PC-3 (cell line): ENCODE measurements around the gene HDGFL2. TPM values are rescaled to one million over a fixed set of nuclear protein-coding genes. Genes with fewer than 3 reads are reported as not detected.
A peak's percentile ranks its signal among the peaks of the same experiment; 100 is the strongest.

ENCODE experiments used
- ATAC-seq: fragments of 200-7000 bp; cut with Tn5 transposase; 2 replicates; pipeline ENCODE4 v1.9.1; 2020; ENCODE audit warnings: mild to moderate bottlenecking, moderate library complexity
- BruUV-seq: library from RNA; stranded (reverse); fragments of 400-500 nt; replicated peaks from 2 replicates; lab custom pipeline; 2021; lab: Mats Ljungman, UMichigan
- CTCF ChIA-PET: fragments of 300-600 bp; sonication (Branson Sonifier 250); formaldehyde crosslinking; loops from one replicate; lab custom pipeline; 2022; ENCODE audit warnings: antibody characterized with exemption; lab: Charles Lee
- POLR2A ChIA-PET: fragments of 300-600 bp; sonication (Branson Sonifier 250); formaldehyde crosslinking; loops from one replicate; lab custom pipeline; 2022; ENCODE audit warnings: antibody characterized with exemption; ENCODE audit not compliant: unreplicated experiment; lab: Charles Lee
- DNase-seq: peaks from one replicate; pipeline ENCODE4 v3.0.0-alpha.2; 2015
- H2AFZ ChIP-seq: fragments of 300-600 bp; sonication (generic); 2 replicates; pipeline ENCODE4 v1.6.0; 2016; ENCODE audit warnings: antibody characterized with exemption, low read length
- H3F3A ChIP-seq: fragments of 300-600 bp; sonication (generic); one replicate; pipeline ENCODE4 v1.6.0; 2017; ENCODE audit warnings: antibody characterized with exemption, low read length, control low read depth, mild to moderate bottlenecking; ENCODE audit not compliant: unreplicated experiment
- H3K27ac ChIP-seq: fragments of 300-600 bp; sonication (generic); 2 replicates; pipeline ENCODE4 v1.5.1; 2016; ENCODE audit warnings: mild to moderate bottlenecking, low read length
- H3K27me3 ChIP-seq: fragments of 300-600 bp; sonication (generic); 2 replicates; pipeline ENCODE4 v1.6.1; 2016; ENCODE audit warnings: low read length, mixed read lengths
- H3K36me3 ChIP-seq: fragments of 300-600 bp; sonication (generic); 2 replicates; pipeline ENCODE4 v1.6.1; 2016; ENCODE audit warnings: low read depth, mixed run types, low read length, mixed read lengths
- H3K4me1 ChIP-seq: fragments of 300-600 bp; sonication (generic); 2 replicates; pipeline ENCODE4 v1.5.1; 2016; ENCODE audit warnings: low read length; ENCODE audit not compliant: insufficient read depth
- H3K4me2 ChIP-seq: fragments of 300-600 bp; sonication (generic); 2 replicates; pipeline ENCODE4 v1.6.0; 2016; ENCODE audit warnings: low read length
- H3K4me3 ChIP-seq: fragments of 300-600 bp; sonication (generic); 2 replicates; pipeline ENCODE4 v1.5.1; 2016; ENCODE audit warnings: mild to moderate bottlenecking, low read length, mixed read lengths
- H3K79me2 ChIP-seq: fragments of 300-600 bp; sonication (generic); 2 replicates; pipeline ENCODE4 v1.6.1; 2017; ENCODE audit warnings: low read length, mixed read lengths
- H3K9ac ChIP-seq: fragments of 300-600 bp; sonication (generic); 2 replicates; pipeline ENCODE4 v1.6.0; 2016; ENCODE audit warnings: mild to moderate bottlenecking, low read length
- H3K9me2 ChIP-seq: fragments of 300-600 bp; sonication (generic); replicated peaks from 2 replicates; pipeline ENCODE4 v1.6.1; 2016; ENCODE audit warnings: mixed run types, low read length, mixed read lengths
- H3K9me3 ChIP-seq: fragments of 300-600 bp; sonication (generic); 2 replicates; pipeline ENCODE4 v1.6.1; 2016; ENCODE audit warnings: low read length, mixed read lengths
- H4K20me1 ChIP-seq: fragments of 300-600 bp; sonication (generic); 2 replicates; pipeline ENCODE4 v1.6.1; 2016; ENCODE audit warnings: low read length, mixed read lengths
- CTCF ChIP-seq: fragments of 300-600 bp; sonication (generic); conservative IDR thresholded peaks from 2 replicates; pipeline ENCODE4 v1.5.1; 2017; ENCODE audit warnings: antibody characterized with exemption, low read depth, mild to moderate bottlenecking, low read length
- EZH2 ChIP-seq: fragments of 300-600 bp; sonication (generic); IDR thresholded peaks from one replicate; pipeline ENCODE4 v1.6.1; 2017; ENCODE audit warnings: antibody characterized with exemption, mild to moderate bottlenecking, low read length; ENCODE audit not compliant: unreplicated experiment
- EZH2phosphoT487 ChIP-seq: fragments of 300-600 bp; sonication (generic); IDR thresholded peaks from 2 replicates; pipeline ENCODE4 v1.6.1; 2018; ENCODE audit warnings: mild to moderate bottlenecking, antibody characterized with exemption, low read length, borderline replicate concordance
- intact Hi-C: fragments of 100-400 bp; cut with micrococcal nuclease; formaldehyde crosslinking; loops from 2 replicates; pipeline ENCODE4 v1.9.0; 2023
- total RNA-seq: library from RNA; depleted of rRNA; stranded (reverse); fragments of >200 nt; gene quantifications from 2 replicates; pipeline ENCODE4 v1.2.3, GENCODE V29; 2014

Gene HDGFL2
- total RNA-seq, 1 experiment from 2014 or later: 111 TPM

GRCh38 chr19:4444765-4445741 is 27.0 kb upstream of the HDGFL2 start:
- no peak overlapping the region for H3K9ac ChIP-seq
- intact Hi-C loops: no loop called here
- H4K20me1 ChIP-seq: no peaks in the 10 kb centered on the region
- BruUV-seq: TSS peak; percentile 73
- no peaks in the 10 kb centered on the region for H3K9me2 ChIP-seq
- H3K36me3 ChIP-seq: no peaks in the 10 kb centered on the region
- no peaks in the 10 kb centered on the region for H3K27me3 ChIP-seq
- no peak for TF ChIP-seq EZH2
- TF ChIP-seq CTCF: no peak
- no peak for TF ChIP-seq EZH2phosphoT487
- DNase-seq: no peak
- ChIA-PET CTCF (no interaction called here), POLR2A (no interaction called here)
- H3K4me3 ChIP-seq: no peak overlapping the region
- no peaks in the 10 kb centered on the region for H3K4me1 ChIP-seq
- no peak; the same call in 1 of the 2 replicates for ATAC-seq
- no peaks in the 10 kb centered on the region for H3K9me3 ChIP-seq
- H3F3A ChIP-seq: no peaks in the 10 kb centered on the region
- no peak overlapping the region for H3K27ac ChIP-seq
- no peak overlapping the region for H3K4me2 ChIP-seq
- no peaks in the 10 kb centered on the region for H3K79me2 ChIP-seq
- no peak overlapping the region for H2AFZ ChIP-seq

GRCh38 chr19:4445963-4446703 is 26.0 kb upstream of the HDGFL2 start:
- POLR2A ChIA-PET: no interaction called here
- no peaks in the 10 kb centered on the region for H3K36me3 ChIP-seq
- intact Hi-C loops: no loop called here
- H3K9me3 ChIP-seq: no peaks in the 10 kb centered on the region
- no TSS peak for BruUV-seq
- no peak overlapping the region for H3K4me3 ChIP-seq
- H3K9ac ChIP-seq: no peak overlapping the region
- CTCF ChIA-PET: no interaction called here
- H3K79me2 ChIP-seq: no peaks in the 10 kb centered on the region
- TF ChIP-seq EZH2 (no peak), CTCF (no peak)
- H3K27ac ChIP-seq: no peak overlapping the region
- H3K4me1 ChIP-seq: no peaks in the 10 kb centered on the region
- no peaks in the 10 kb centered on the region for H4K20me1 ChIP-seq
- no peaks in the 10 kb centered on the region for H3K27me3 ChIP-seq
- no peak overlapping the region for H2AFZ ChIP-seq
- no peak for ATAC-seq
- no peak overlapping the region for H3K4me2 ChIP-seq
- H3F3A ChIP-seq: no peaks in the 10 kb centered on the region
- no peaks in the 10 kb centered on the region for H3K9me2 ChIP-seq
- no peak for DNase-seq
